Lower leg skin (tissue), 4 donors: ENCODE measurements around the gene SLC12A3. TPM values are rescaled to one million over a fixed set of nuclear protein-coding genes. Genes with fewer than 3 reads are reported as not detected.

Source experiments
- DNase-seq, 2 donors: peaks; one replicate each; pipeline ENCODE4 v3.0.0-alpha.2; 2019; ENCODE audit warnings: low spot score in 2 of 2
- H3K4me3 ChIP-seq: fragments of 200-600 bp; sonication (generic); 2 replicates; pipeline ENCODE4 v1.5.1; 2017; ENCODE audit warnings: mild to moderate bottlenecking, low read depth; ENCODE audit not compliant: poor library complexity, severe bottlenecking
- POLR2A ChIP-seq, 2 donors: fragments of 450-650 bp; IDR thresholded peaks; one replicate each; pipeline ENCODE4 v1.6.1; 2016 to 2017; ENCODE audit warnings: antibody characterized with exemption in 2 of 2, mild to moderate bottlenecking in 1 of 2, moderate library complexity in 1 of 2
- WGBS, 2 donors: methylation state at CpG; one replicate each; pipeline ENCODE4 v1.1.5; 2018; 5-methylcytosine and 5-hydroxymethylcytosine counted together
- intact Hi-C: fragments of 100-400 bp; cut with DNase I; formaldehyde crosslinking; loops from one replicate; pipeline ENCODE4 v1.15.0; 2023; ENCODE audit warnings: low total_unique reads
- total RNA-seq, 4 donors: library from RNA; depleted of rRNA; stranded (reverse); fragments of >200 nt; gene quantifications; one replicate each; pipeline ENCODE4 v1.1.0, GENCODE V29; 2016
- TF ChIP-seq, protein P1 (sequence below), 3 donors: fragments of 450-650 bp; IDR thresholded peaks; one replicate each; pipeline ENCODE4 v1.5.1; 2016; ENCODE audit warnings: antibody characterized with exemption in 3 of 3, mild to moderate bottlenecking in 3 of 3, moderate library complexity in 2 of 3

The SLC12A3 gene
- total RNA-seq, 4 donors from 2014 or later = not detected

- no peak for TF ChIP-seq POLR2A (IDR thresholded peaks at IDR 0.05)
- TF ChIP-seq, protein P1, sequence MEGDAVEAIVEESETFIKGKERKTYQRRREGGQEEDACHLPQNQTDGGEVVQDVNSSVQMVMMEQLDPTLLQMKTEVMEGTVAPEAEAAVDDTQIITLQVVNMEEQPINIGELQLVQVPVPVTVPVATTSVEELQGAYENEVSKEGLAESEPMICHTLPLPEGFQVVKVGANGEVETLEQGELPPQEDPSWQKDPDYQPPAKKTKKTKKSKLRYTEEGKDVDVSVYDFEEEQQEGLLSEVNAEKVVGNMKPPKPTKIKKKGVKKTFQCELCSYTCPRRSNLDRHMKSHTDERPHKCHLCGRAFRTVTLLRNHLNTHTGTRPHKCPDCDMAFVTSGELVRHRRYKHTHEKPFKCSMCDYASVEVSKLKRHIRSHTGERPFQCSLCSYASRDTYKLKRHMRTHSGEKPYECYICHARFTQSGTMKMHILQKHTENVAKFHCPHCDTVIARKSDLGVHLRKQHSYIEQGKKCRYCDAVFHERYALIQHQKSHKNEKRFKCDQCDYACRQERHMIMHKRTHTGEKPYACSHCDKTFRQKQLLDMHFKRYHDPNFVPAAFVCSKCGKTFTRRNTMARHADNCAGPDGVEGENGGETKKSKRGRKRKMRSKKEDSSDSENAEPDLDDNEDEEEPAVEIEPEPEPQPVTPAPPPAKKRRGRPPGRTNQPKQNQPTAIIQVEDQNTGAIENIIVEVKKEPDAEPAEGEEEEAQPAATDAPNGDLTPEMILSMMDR (IDR thresholded peaks at IDR 0.05) = no peak
- no peak for DNase-seq
- intact Hi-C loops = no loop called here
- 73 to 75% methylated on average over 5 of the region's 5 CpGs for WGBS, 2 donors
- no peak overlapping the region for H3K4me3 ChIP-seq
These were observed 71.5 kb downstream of the SLC12A3 start for GRCh38 chr16:56936491-56936890.

- H3K4me3 ChIP-seq = no peak overlapping the region
- intact Hi-C loops = no loop called here
- TF ChIP-seq, protein P1 (IDR thresholded peaks at IDR 0.05) = no peak
- no peak for TF ChIP-seq POLR2A (IDR thresholded peaks at IDR 0.05)
- DNase-seq = no peak
- WGBS, 2 donors = 85 to 89% methylated on average over 5 of the region's 5 CpGs
These were observed 71.9 kb downstream of the SLC12A3 start for GRCh38 chr16:56936950-56937349.

DNA sequence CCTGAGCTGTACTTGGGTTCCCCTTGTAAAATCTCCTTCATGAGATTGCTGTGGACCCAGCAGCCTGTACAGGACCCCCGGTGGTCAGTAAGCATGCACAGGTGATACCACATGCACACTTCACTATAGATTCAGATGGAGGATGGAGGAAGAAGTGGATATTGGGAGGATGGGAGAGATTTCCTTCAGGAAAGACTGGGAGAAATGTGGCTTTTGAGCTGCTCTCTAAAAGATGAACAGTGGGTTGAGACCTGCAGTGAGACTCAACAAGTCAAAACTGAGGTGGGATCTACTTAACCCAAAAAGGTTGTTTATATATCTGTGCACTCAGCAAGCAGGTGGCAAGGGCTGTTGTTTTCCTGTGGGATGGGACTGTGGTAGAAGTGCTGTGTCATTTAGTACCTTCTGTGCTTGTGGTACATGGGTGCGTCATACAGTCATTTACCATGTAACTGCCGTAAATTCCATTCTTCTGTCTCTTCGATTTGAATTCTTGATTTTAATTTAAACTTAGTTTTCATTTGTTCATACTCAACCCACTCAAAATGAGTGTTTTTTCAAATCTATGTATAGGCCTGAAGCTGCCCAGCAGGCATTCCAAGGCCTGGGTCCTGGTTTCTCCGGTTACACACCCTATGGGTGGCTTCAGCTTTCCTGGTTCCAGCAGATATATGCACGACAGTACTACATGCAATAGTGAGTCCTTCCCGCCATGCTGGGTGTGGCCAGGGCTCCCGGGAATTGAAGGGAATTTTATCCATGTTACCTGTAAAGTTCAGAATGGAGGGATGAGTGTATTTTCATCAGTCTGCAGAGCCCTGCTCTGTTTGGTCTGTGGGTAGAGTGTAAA is 73.9 kb downstream of the SLC12A3 start:
- TF ChIP-seq POLR2A (IDR thresholded peaks at IDR 0.05) = no peak
- TF ChIP-seq, protein P1 (IDR thresholded peaks at IDR 0.05) = no peak
- H3K4me3 ChIP-seq = no peak overlapping the region
- no peak for DNase-seq
- intact Hi-C loops = no loop called here
- 68 to 70% methylated on average over 8 of the region's 8 CpGs for WGBS, 2 donors

GRCh38 chr16:56939801-56940200 is 74.8 kb downstream of the SLC12A3 start:
- TF ChIP-seq POLR2A (IDR thresholded peaks at IDR 0.05) = no peak
- TF ChIP-seq, protein P1 (IDR thresholded peaks at IDR 0.05) = no peak
- intact Hi-C loops = no loop called here
- WGBS, 2 donors = 80 to 82% methylated on average over 4 of the region's 4 CpGs
- no peak overlapping the region for H3K4me3 ChIP-seq
- DNase-seq = no peak

- TF ChIP-seq, protein P1 (IDR thresholded peaks at IDR 0.05) = no peak
- 70 to 76% methylated on average over 2 of the region's 2 CpGs for WGBS, 2 donors
- DNase-seq = no peak
- no peak overlapping the region for H3K4me3 ChIP-seq
- intact Hi-C loops = no loop called here
These were observed 76.1 kb downstream of the SLC12A3 start for GRCh38 chr16:56941092-56941491.
